HCT116 (cell line): ENCODE measurements around the gene CGB1. TPM values are rescaled to one million over a fixed set of nuclear protein-coding genes. Genes with fewer than 3 reads are reported as not detected.

Experiments
- ATAC-seq: fragments of 200-7000 bp; cut with Tn5 transposase; 2 replicates; pipeline ENCODE4 v1.9.1; 2020; ENCODE audit warnings: mild to moderate bottlenecking, moderate library complexity
- BruUV-seq: library from RNA; stranded (reverse); fragments of 400-500 nt; replicated peaks from 2 replicates; lab custom pipeline; 2021; lab: Mats Ljungman, UMichigan
- CTCF ChIA-PET: fragments of 300-600 bp; sonication (Branson Sonifier 250); formaldehyde crosslinking; loops from one replicate; lab custom pipeline; 2021; ENCODE audit warnings: antibody characterized with exemption; lab: Charles Lee
- POLR2A ChIA-PET: fragments of 300-600, 350-600 bp; sonication (Branson Sonifier 250); formaldehyde crosslinking; loops from one replicate; lab custom pipeline; 2021; ENCODE audit warnings: antibody characterized with exemption; lab: Charles Lee
- RAD21 ChIA-PET, 2 experiments: fragments of 300-600 bp; sonication (Branson Sonifier 250); formaldehyde crosslinking; loops; one replicate each; lab custom pipeline; 2023; ENCODE audit warnings: low total read pairs in 2 of 2; ENCODE audit not compliant: uncharacterized antibody in 2 of 2, unreplicated experiment in 2 of 2, low non-redundant PET in 1 of 2; lab: Charles Lee
- DNase-seq: peaks from one replicate; pipeline ENCODE4 v3.0.0-alpha.2; 2010; ENCODE audit warnings: low read depth, low spot score
- H2AFZ ChIP-seq: fragments of 200-600 bp; shearing (Covaris generic), sonication (generic); 2 replicates; pipeline ENCODE4 v1.6.1; 2017; ENCODE audit warnings: low read depth, mixed run types, mixed read lengths, antibody characterized with exemption, low read length; ENCODE audit not compliant: poor library complexity, severe bottlenecking
- H3K27ac ChIP-seq: 2 replicates; pipeline ENCODE4 v1.5.1; 2012; ENCODE audit warnings: low read depth, low read length
- H3K27me3 ChIP-seq: fragments of 200-600 bp; sonication (generic); 2 replicates; pipeline ENCODE4 v1.6.1; 2016; ENCODE audit warnings: mixed run types, low read length, mixed read lengths; ENCODE audit not compliant: insufficient read depth
- H3K36me3 ChIP-seq, 2 experiments: fragments of 200-500 bp in 1 of 2; fragments of 200-600 bp in 1 of 2; sonication (Bioruptor generic) in 1 of 2; sonication (generic) in 1 of 2; 2 replicates each; pipeline versions ENCODE4 v1.5.1 to v1.6.1; 2014 to 2016; ENCODE audit warnings: low read length in 2 of 2, inconsistent platforms in 1 of 2, mixed read lengths in 1 of 2, mixed run types in 1 of 2; ENCODE audit not compliant: insufficient read depth in 2 of 2, control insufficient read depth in 1 of 2
- H3K4me1 ChIP-seq, 2 experiments: fragments of 200-600 bp in 1 of 2; sonication (generic) in 1 of 2; 2 replicates each; pipeline versions ENCODE4 v1.5.1 to v1.6.1; 2012 to 2017; ENCODE audit warnings: low read length in 2 of 2, inconsistent platforms in 1 of 2, mild to moderate bottlenecking in 1 of 2, mixed read lengths in 1 of 2, mixed run types in 1 of 2, moderate library complexity in 1 of 2; ENCODE audit not compliant: insufficient read depth in 2 of 2, control insufficient read depth in 1 of 2
- H3K4me2 ChIP-seq: fragments of 200-600 bp; sonication (generic); 2 replicates; pipeline ENCODE4 v1.6.1; 2017; ENCODE audit warnings: mixed run types, low read length, mixed read lengths
- H3K4me3 ChIP-seq, 2 experiments: fragments of 200-600 bp in 1 of 2; sonication (generic) in 1 of 2; replicated peaks in 1 of 2; 2 replicates each; pipeline ENCODE4 v1.5.1; 2011 to 2016; ENCODE audit warnings: low read length in 2 of 2, control low read depth in 1 of 2, low read depth in 1 of 2, mild to moderate bottlenecking in 1 of 2, mixed read lengths in 1 of 2, mixed run types in 1 of 2
- H3K79me2 ChIP-seq: fragments of 200-600 bp; sonication (generic); 2 replicates; pipeline ENCODE4 v1.6.1; 2017; ENCODE audit warnings: mild to moderate bottlenecking, mixed run types, low read length, moderate library complexity, mixed read lengths; ENCODE audit not compliant: insufficient read depth
- H3K9ac ChIP-seq: fragments of 200-600 bp; sonication (generic); 2 replicates; pipeline ENCODE4 v1.6.1; 2016; ENCODE audit warnings: low read length, mixed read lengths
- H3K9me2 ChIP-seq: fragments of 200-600 bp; sonication (generic), shearing (Covaris generic); 2 replicates; pipeline ENCODE4 v1.6.1; 2017; ENCODE audit warnings: mixed run types, mild to moderate bottlenecking, moderate library complexity; ENCODE audit not compliant: insufficient read depth
- H3K9me3 ChIP-seq, 2 experiments: fragments of 200-500 bp in 1 of 2; fragments of 200-600 bp in 1 of 2; sonication (Bioruptor generic) in 1 of 2; sonication (generic) in 1 of 2; 2 replicates each; pipeline ENCODE4 v1.6.1; 2014 to 2017; ENCODE audit warnings: low read length in 2 of 2, mixed read lengths in 2 of 2, inconsistent platforms in 1 of 2, low read depth in 1 of 2, mild to moderate bottlenecking in 1 of 2, mixed run types in 1 of 2, moderate library complexity in 1 of 2; ENCODE audit not compliant: control insufficient read depth in 1 of 2, insufficient read depth in 1 of 2
- H4K20me1 ChIP-seq: fragments of 200-600 bp; sonication (generic), shearing (Covaris generic); 2 replicates; pipeline ENCODE4 v1.6.1; 2017; ENCODE audit warnings: mixed run types, mild to moderate bottlenecking, moderate library complexity; ENCODE audit not compliant: insufficient read depth
- CBX3 ChIP-seq: IDR thresholded peaks from 2 replicates; pipeline ENCODE4 v1.6.1; 2012; ENCODE audit warnings: low read depth
- CEBPB ChIP-seq: IDR thresholded peaks from 2 replicates; pipeline ENCODE4 v1.6.1; 2012; ENCODE audit warnings: low read depth
- EGR1 ChIP-seq: IDR thresholded peaks from 2 replicates; pipeline ENCODE4 v1.6.1; 2012; ENCODE audit warnings: low read depth
- ELF1 ChIP-seq: IDR thresholded peaks from 2 replicates; pipeline ENCODE4 v1.6.1; 2012; ENCODE audit warnings: low read depth, borderline replicate concordance
- EZH2 ChIP-seq: fragments of 200-600 bp; sonication (generic); IDR thresholded peaks from 2 replicates; pipeline ENCODE4 v1.6.1; 2017; ENCODE audit warnings: antibody characterized with exemption, mixed run types
- JUND ChIP-seq: IDR thresholded peaks from 2 replicates; pipeline ENCODE4 v1.6.1; 2012
- POLR2A ChIP-seq: IDR thresholded peaks from 2 replicates; pipeline ENCODE4 v1.7.0; 2011; ENCODE audit warnings: borderline replicate concordance; ENCODE audit not compliant: insufficient read depth, insufficient read length; ENCODE audit errors: extremely low read depth
- RAD21 ChIP-seq: IDR thresholded peaks from 2 replicates; pipeline ENCODE4 v1.6.1; 2012; ENCODE audit warnings: low read depth, mild to moderate bottlenecking
- SIN3A ChIP-seq: IDR thresholded peaks from 2 replicates; pipeline ENCODE4 v1.6.1; 2012; ENCODE audit warnings: low read depth
- SP1 ChIP-seq: IDR thresholded peaks from 2 replicates; pipeline ENCODE4 v1.6.1; 2012; ENCODE audit warnings: low read depth
- SRF ChIP-seq: IDR thresholded peaks from 2 replicates; pipeline ENCODE4 v1.6.1; 2012; ENCODE audit warnings: low read depth
- YY1 ChIP-seq: IDR thresholded peaks from 2 replicates; pipeline ENCODE4 v1.6.1; 2011; ENCODE audit warnings: low read length, low read depth, moderate library complexity, mild to moderate bottlenecking; ENCODE audit not compliant: insufficient replicate concordance; ENCODE audit errors: extremely low read depth
- ZFX ChIP-seq: fragments of 450-650 bp; IDR thresholded peaks from 2 replicates; pipeline ENCODE4 v1.6.1; 2017
- ZNF274 ChIP-seq: fragments of 200-500 bp; sonication (Bioruptor generic); IDR thresholded peaks from 2 replicates; pipeline ENCODE4 v1.6.1; 2014; ENCODE audit warnings: mild to moderate bottlenecking, low read depth, low read length, inconsistent platforms
- intact Hi-C: fragments of 100-400 bp; cut with micrococcal nuclease; formaldehyde crosslinking; loops from 2 replicates; pipeline ENCODE4 v1.10.0; 2022
- total RNA-seq: library from RNA; stranded (reverse); gene quantifications from one replicate; pipeline ENCODE4 v1.2.1, GENCODE V29; 2021; ENCODE audit not compliant: unreplicated experiment
- TF ChIP-seq, protein P1 (sequence below): IDR thresholded peaks from 2 replicates; pipeline ENCODE4 v1.6.1; 2011; ENCODE audit warnings: mild to moderate bottlenecking, low read length, moderate library complexity; ENCODE audit not compliant: insufficient replicate concordance; ENCODE audit errors: extremely low read depth
- TF ChIP-seq, protein P2 (sequence below): IDR thresholded peaks from 2 replicates; pipeline ENCODE4 v1.6.1; 2012
- TF ChIP-seq, protein P3 (sequence below), 3 experiments: fragments of 200-600 bp in 1 of 3; sonication (generic) in 1 of 3; IDR thresholded peaks in 2 of 3; conservative IDR thresholded peaks in 1 of 3; 2 replicates each; pipeline ENCODE4 v1.5.1; 2012 to 2017; ENCODE audit warnings: low read depth in 2 of 3, low read length in 2 of 3, antibody characterized with exemption in 1 of 3, borderline replicate concordance in 1 of 3, control low read depth in 1 of 3, mild to moderate bottlenecking in 1 of 3, mixed read lengths in 1 of 3, mixed run types in 1 of 3, moderate library complexity in 1 of 3; ENCODE audit not compliant: insufficient read depth in 1 of 3
- TF ChIP-seq, protein P4 (sequence below): IDR thresholded peaks from 2 replicates; pipeline ENCODE4 v1.6.1; 2012

CGB1 gene
- total RNA-seq, 1 experiment from 2014 or later: 0.76 TPM

DNA sequence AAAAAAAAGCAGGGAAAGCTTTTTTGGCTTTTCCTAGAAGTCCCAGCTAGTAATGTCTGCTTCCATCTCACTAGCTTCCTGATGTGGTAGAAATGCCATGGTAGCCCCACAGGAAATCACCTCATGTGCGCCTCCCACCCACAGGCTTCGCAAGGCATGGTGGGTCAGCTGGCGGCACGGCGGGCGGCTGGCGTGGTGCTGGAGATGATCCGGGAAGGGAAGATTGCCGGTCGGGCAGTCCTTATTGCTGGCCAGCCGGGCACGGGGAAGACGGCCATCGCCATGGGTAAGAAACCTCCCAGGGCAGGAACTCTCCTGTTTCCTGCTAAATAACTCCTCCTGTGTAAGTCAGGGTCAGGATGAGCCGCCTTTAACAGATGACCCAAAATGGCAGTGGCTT is 32.6 kb downstream of the CGB1 start:
- DNase-seq (no peak), ATAC-seq (no peak)
- CTCF ChIA-PET: interaction anchor here (0.8 to 1.4 kb wide), 2 partner anchors 11 to 13 kb away, joined by 3 to 4 read pairs; partner anchors contain the start of genes GYS1 and RUVBL2
- no TSS peak for BruUV-seq
- H3K4me3 ChIP-seq: no peak overlapping the region
- no peaks in the 10 kb centered on the region for H3K9me3 ChIP-seq
- intact Hi-C loops: no loop called here
- POLR2A ChIA-PET: interaction anchor here (1.2 kb wide), 1 partner anchor 15 kb away, joined by 3 read pairs; no protein-coding TSS in a partner anchor
- no peak overlapping the region for H2AFZ ChIP-seq
- H4K20me1 ChIP-seq: no peaks in the 10 kb centered on the region
- H3K27me3 ChIP-seq: no peaks in the 10 kb centered on the region
- H3K9ac ChIP-seq: no peak overlapping the region
- TF ChIP-seq, protein P1, sequence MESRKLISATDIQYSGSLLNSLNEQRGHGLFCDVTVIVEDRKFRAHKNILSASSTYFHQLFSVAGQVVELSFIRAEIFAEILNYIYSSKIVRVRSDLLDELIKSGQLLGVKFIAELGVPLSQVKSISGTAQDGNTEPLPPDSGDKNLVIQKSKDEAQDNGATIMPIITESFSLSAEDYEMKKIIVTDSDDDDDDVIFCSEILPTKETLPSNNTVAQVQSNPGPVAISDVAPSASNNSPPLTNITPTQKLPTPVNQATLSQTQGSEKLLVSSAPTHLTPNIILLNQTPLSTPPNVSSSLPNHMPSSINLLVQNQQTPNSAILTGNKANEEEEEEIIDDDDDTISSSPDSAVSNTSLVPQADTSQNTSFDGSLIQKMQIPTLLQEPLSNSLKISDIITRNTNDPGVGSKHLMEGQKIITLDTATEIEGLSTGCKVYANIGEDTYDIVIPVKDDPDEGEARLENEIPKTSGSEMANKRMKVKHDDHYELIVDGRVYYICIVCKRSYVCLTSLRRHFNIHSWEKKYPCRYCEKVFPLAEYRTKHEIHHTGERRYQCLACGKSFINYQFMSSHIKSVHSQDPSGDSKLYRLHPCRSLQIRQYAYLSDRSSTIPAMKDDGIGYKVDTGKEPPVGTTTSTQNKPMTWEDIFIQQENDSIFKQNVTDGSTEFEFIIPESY: no peak
- TF ChIP-seq SP1 (no peak), JUND (no peak), SIN3A (no peak), SRF (no peak), CBX3 (no peak), POLR2A (no peak), YY1 (no peak), EZH2 (no peak), ZNF274 (no peak), RAD21 (no peak), ELF1 (no peak), ZFX (no peak), EGR1 (no peak), CEBPB (no peak)
- TF ChIP-seq, protein P2, sequence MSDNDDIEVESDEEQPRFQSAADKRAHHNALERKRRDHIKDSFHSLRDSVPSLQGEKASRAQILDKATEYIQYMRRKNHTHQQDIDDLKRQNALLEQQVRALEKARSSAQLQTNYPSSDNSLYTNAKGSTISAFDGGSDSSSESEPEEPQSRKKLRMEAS: no peak
- TF ChIP-seq, protein P3, sequence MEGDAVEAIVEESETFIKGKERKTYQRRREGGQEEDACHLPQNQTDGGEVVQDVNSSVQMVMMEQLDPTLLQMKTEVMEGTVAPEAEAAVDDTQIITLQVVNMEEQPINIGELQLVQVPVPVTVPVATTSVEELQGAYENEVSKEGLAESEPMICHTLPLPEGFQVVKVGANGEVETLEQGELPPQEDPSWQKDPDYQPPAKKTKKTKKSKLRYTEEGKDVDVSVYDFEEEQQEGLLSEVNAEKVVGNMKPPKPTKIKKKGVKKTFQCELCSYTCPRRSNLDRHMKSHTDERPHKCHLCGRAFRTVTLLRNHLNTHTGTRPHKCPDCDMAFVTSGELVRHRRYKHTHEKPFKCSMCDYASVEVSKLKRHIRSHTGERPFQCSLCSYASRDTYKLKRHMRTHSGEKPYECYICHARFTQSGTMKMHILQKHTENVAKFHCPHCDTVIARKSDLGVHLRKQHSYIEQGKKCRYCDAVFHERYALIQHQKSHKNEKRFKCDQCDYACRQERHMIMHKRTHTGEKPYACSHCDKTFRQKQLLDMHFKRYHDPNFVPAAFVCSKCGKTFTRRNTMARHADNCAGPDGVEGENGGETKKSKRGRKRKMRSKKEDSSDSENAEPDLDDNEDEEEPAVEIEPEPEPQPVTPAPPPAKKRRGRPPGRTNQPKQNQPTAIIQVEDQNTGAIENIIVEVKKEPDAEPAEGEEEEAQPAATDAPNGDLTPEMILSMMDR (IDR thresholded peaks at IDR 0.05 in 2 of 3, conservative IDR thresholded peaks at IDR 0.05 in 1 of 3; ENCODE audit: borderline replicate concordance in 1 of 3, insufficient read depth in 1 of 3, low read depth in 2 of 3, low read length in 2 of 3): no peak
- TF ChIP-seq, protein P4, sequence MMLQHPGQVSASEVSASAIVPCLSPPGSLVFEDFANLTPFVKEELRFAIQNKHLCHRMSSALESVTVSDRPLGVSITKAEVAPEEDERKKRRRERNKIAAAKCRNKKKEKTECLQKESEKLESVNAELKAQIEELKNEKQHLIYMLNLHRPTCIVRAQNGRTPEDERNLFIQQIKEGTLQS: no peak
- no peak overlapping the region for H3K27ac ChIP-seq
- H3K79me2 ChIP-seq: peaks cover 37% of the 10 kb centered on the region
- H3K36me3 ChIP-seq: peaks cover 38 to 65% of the 10 kb centered on the region in 2 experiments; a peak in 3 of 4 replicates
- no peak overlapping the region for H3K4me2 ChIP-seq
- H3K4me1 ChIP-seq: no peaks in the 10 kb centered on the region
- RAD21 ChIA-PET: no interaction called here
- no peaks in the 10 kb centered on the region for H3K9me2 ChIP-seq
